GM19351 (cell line): ENCODE measurements around the gene CACNA1A.
"Not testable (repeated sequence)": the region's sequence is repeated elsewhere in the genome, so short reads cannot be mapped to it uniquely, and the experiment has no call there.

Source experiments
- ATAC-seq: cut with Tn5 transposase; IDR thresholded peaks from one replicate; pipeline ENCODE4 v1.9.1; 2021; ENCODE audit warnings: mild to moderate bottlenecking, moderate library complexity; ENCODE audit not compliant: unreplicated experiment

CACNA1A gene

DNA sequence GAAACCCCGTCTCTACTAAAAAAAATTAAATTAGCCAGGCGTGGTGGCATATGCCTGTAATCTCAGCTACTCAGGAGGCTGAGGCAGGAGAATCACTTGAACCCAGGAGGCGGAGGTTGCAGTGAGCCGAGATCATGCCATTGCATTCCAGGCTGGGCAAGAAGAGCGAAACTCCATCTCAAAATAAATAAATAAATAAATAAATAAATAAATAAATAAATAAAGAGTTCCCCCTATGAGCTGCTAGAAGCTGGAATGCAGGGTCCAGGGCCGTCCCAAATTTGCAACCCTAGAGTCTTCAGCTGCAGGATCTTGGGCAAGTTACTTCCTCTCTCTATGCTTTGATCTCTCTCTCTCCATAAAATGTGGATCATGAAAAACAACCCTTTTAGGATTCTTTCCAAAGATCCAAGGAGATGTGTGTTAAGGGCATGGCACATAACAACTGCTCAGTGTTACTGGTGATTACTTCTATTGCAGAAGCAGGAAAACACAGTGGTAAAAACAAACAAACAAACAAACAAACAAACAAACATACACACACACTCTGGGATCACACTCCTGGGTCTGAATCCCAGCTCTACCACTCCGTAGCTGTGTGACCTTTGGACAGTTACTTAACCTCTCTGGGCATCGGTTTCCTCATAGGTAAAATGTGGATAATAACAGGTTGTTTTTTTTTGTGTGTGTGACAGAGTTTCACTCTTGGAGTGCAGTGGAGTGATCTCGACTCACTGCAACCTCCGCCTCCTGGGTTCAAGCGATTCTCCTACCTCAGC is 78.8 kb downstream of the CACNA1A start:
- ATAC-seq: no peak

DNA sequence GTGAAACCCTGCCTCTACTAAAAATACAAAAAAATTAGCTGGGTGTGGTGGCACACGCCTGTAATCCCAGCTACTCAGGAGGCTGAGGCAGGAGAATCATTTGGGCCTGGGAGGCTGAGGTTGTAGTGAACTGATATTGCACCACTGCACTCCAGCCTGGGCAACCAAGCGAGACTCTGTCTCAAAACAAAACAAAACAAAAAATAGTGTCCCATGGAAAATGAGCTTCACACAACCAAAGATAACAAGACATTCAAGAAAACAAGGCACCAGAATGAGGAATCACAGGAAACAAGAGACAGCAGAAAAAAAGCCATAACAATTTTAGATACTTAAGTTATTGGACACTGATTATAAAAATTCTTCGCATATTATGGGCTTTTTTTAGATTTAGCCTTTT is 80.4 kb downstream of the CACNA1A start:
- ATAC-seq: not testable (repeated sequence)

DNA sequence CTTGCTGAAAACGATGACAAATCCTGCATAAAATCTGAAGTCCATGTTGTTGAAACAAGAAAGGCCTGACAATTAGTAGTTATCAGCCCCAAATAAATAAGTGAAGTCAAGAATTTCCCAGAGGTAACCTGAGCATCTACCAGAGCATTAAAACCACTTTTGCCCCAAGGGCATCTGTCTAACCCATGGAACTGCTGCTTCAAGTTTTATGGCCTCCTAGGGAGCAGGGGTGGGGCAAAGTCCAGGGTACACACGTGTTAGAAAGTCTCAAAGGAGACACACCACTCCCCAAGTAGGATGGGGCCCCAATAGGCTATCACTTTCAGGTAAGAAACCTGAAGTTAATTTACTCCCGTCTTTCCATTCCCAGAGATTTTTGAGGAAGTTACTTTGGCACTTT is 81.1 kb downstream of the CACNA1A start:
- ATAC-seq: no peak

DNA sequence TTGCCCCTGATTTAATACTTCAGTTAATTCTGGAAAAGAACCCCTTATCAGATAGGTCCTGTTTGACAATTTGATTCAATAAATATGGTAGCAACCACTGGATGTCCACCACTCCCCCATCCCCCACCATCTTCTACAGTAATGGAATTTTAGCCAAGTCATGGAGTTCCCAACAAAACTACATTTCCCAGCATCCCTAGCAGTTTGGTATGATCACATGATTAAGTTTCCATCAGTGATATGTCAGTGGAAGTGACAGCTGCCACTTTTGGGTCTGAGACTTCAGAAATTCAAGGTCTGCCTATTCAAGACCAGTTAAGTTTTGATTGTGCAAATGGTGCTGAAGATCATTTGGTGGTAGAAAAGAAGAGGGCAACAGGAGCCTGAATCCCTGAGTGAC is 85.5 kb downstream of the CACNA1A start:
- no peak for ATAC-seq

DNA sequence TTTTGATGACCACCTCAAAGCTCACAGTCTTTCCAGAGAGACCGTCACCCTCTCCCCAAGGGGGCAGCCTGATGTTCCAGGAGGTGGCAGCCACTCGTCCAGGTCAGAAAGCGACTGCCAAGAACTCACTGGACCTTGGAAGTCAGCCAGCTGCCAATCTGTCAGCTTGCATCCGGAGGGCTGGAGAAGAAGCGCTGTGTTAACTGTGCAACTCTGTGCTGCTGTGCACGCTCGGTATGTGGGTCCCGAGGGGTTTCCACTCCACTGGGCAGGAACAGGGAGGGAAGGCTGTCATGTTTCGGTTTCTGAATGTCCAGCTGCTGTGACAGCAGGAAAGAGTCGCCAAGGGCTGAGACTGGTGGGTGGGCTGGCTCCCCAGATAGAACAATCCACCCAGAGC is 89.2 kb downstream of the CACNA1A start:
- ATAC-seq: no peak

DNA sequence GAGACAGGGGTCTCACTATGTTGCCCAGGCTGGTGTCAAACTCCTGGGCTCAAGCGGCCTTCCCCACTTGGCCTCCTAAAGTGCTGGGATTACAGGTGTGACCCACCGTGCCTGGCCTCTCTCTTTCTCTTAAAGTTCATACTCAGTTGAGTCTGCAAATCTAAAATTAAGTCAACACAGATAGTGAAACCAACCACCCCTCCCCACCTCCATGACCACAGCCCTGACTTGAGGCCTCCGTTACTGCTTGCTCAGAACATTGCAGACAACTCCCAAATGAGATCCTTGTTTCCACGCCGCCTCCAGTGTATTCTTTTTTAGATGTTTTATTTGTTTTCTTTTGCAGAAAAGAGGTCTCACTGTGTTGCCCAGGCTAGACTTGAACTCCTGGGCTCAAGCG is 94.4 kb downstream of the CACNA1A start:
- no peak for ATAC-seq

DNA sequence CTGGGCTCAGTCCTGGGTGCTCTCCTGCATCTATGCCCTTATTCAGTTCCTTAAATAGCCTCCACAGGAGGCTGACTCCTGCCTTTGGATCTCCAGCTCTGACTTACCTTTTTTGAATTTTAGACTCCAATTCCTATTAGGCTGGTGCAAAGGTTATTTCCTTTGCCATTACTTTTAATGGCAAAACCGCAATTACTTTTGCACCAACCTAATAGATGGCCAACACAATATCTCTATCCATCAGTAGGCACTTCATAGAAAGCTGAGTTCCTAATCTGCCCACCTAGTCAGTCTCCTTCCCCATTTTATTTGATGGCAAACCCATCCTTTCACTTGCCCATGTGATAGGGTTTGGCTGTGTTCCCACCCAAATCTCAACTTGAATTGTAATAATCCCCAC is 95.3 kb downstream of the CACNA1A start:
- ATAC-seq: no peak

DNA sequence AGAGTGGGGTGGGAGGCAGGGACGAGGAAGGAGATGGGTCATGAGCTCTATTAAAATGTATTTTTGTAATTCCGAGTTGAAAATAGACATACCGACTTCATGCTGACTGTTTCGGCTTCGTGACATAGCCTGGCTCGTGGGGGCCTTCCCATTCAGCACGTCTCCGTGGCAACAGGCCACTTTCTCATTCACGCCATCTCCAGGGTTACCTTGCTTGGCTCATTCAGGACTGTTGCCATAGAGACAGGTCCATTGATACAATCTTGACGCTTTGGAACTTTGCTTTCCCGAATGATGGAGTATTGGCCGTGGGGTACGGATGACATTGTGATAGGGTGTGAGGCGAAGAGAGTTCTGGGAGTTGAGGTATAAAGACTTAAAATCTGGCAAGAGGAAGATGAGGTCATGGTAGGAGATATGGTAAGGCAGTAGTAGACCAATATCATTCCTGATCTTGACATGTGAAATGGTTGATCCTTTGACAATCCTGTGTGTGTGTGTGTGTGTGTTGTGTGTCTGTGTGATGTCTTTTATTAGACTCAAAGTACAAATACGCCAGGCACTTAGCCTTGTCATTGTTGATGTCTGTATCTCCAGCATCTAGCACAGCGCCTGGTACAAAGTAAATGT is 97.3 kb downstream of the CACNA1A start:
- no peak for ATAC-seq

DNA sequence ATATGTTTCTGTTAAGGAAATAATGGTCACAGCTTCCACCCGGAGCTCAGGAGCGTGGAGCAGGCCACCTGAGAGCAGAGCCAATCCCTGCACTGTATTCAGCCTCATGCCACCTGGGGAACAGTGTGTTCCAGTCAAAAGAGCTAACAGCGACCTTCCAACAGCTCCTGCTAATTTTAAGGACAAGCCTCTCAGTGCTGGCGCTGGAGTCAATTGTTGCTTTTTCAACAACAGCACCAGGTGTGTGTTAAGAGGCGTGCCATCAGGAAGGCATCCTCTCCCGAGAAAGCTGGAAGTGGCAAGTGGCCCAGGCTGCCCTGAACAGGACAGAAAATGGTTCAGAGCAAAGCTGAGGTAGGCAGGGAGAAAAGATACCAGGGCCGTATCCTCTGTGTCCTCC is 102.0 kb downstream of the CACNA1A start:
- no peak for ATAC-seq

DNA sequence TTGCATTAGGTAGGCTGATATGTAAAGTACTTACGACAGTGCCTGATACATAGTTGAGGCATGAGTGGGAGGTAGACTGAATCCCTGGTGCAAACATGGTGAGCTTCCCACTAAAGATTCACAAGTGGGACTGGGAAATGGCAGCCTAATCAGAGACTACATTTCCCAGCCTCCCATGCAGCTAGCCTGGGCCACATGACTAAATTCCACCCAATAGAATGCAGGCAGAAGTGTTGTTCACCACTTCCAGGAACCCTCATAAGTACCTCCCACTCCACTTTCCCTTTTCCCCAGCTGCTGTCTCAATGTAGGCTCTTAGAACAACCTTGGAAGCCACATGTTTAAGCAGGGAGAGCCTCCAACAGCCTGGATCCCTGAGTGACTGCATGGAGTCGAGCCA is 104.9 kb downstream of the CACNA1A start:
- no peak for ATAC-seq

DNA sequence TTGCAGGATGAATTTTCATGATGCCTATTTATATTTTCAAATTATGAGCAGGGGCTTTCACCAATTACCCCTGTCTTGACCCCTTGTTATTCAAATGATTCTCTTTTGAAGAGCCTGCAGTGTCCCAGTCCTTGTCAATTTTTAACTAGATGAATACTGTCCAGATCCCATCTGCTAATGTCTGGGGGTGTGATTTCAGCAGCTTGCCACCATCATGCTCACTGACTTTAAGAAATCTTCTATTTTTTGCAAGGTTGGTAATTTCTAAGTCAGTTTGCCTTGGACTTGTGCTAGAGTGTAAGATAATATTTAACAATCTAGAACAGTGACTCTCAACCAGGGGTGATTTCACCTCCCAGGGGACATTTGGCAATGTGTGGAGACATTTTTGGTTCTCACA is 106.0 kb downstream of the CACNA1A start:
- no peak for ATAC-seq

DNA sequence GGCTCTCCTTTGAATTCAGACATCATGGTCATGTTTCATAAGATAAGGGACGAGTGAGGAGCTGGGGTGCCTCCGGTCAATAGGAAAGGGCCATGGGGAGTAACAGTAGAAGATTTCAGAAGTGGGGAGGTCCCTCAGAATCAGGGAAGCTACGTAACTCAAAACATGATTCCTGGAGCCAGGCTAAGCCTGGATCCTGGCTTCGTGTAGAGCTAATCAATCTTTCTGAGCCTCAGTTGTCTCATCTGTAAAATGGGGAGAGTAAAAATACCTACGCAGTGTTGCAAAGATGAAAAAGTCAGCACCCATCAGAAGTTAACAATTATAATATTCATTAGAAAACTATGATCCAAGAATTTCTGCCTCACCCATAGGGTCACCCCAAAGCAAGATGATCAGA is 106.5 kb downstream of the CACNA1A start:
- ATAC-seq: no peak

DNA sequence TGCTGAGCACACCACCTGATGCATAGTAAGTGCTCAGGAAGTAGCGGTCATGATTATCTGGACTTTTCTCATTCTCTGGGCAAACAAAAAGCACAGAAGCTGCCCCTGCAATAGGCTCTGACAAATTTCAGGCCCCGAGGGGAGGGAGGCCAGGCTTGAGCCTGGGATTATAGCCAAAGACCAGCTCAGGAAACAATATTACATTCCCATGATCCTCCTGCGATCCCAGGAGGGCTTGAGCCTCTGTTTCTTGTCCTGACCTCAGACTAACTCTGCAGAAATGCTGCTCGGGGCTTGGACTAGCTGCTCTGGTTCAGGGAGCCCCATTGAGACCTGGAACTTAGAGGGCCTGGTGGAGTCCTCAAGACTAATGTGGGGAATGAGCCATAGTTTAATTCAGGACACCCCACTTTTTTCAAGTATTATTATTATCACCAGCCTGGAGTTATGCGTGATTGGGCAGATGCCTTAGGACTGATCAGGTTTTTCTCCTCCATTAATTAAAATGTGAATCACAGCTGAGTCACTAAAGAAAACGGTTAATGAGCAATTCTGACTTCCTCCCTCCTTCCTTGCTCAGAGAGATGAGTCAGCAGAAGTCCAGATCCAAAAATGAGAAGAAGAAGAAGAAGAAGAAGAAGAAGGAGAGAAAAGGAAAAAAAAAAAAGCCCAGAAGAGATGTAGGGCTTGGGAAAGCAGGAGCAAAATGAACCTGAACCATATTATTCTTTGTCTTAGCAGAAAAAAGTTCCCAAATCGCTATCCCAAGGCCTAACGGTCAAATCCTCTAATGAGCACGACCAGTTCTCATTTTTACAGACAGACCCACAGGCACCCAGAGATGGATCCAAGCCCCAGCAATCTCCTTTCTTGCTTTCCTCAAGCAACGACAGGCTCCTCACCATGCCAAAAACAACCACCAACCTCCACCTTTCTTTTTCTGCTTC is 107.2 kb downstream of the CACNA1A start:
- no peak for ATAC-seq

DNA sequence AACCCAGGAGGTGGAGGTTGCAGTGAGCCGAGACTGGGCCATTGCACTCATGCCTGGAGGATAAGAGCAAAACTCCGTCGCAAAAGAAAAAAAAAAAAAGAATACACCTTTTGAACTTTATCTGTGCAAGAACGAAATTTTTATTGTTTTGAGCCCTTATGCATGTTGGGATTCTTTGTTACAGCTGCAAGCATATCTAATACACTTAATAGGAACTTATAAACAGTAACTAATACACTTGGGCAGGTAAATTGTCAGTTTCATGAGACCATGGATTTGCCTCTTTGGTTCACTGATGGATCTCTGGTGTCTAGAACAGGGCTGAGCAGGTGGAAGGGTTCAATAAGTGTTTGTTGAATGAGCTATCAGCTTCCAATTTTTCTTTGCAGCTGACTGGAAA is 108.1 kb downstream of the CACNA1A start:
- ATAC-seq: no peak

DNA sequence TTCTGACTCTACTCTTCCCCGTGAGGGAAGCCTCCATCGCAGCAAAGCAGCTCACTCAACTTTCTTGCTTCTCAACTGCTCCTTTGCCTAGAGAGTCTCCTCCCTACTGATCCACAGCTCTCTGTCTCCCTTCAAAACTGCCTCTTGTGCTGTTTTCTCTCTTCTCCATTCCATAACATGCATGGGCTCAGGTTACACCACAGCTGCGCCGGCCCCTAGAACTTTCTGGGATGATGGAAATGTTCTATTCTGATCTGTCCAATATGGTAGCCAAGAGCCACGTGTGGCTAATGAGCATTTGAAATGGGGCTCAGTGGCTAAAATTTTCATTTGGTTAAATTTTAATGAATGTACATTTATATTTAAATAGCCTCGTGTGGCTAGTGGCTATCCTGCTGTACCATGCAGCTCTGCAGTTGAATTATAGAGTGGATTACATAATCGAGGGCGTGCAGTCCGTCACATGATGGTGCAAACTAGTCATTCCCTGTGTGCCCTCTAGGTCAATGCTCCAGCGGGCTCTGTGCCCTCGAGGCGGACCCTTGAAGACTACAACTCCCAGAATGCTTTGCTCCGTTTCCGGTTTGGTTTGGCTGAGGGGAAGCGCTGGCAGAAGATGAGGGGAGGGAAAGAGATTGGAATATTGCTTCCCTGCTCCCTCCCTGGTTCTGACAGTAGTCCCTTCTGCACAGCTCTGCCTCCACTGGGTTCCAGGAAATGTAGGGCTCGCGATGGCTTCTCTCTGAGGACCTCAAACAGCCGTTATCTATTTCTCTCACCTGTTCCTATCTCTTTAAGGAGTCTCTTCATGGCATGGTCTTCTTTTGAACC is 109.8 kb downstream of the CACNA1A start:
- no peak for ATAC-seq

DNA sequence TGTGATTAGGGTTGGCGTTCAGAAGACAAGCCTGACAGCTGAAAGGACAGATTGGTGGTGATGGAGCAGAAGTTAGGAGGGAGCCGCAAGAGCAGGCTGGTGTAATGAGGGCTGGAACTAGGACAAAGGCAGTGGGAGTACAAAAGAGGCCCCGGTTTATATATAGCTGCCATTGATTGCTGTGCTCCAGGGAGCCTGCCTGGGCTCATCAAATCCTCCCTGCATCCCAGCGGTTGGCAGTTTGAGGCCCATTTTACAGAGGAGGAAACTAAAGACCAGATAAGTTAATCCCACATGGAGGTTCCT is 123.7 kb downstream of the CACNA1A start:
- no peak for ATAC-seq

DNA sequence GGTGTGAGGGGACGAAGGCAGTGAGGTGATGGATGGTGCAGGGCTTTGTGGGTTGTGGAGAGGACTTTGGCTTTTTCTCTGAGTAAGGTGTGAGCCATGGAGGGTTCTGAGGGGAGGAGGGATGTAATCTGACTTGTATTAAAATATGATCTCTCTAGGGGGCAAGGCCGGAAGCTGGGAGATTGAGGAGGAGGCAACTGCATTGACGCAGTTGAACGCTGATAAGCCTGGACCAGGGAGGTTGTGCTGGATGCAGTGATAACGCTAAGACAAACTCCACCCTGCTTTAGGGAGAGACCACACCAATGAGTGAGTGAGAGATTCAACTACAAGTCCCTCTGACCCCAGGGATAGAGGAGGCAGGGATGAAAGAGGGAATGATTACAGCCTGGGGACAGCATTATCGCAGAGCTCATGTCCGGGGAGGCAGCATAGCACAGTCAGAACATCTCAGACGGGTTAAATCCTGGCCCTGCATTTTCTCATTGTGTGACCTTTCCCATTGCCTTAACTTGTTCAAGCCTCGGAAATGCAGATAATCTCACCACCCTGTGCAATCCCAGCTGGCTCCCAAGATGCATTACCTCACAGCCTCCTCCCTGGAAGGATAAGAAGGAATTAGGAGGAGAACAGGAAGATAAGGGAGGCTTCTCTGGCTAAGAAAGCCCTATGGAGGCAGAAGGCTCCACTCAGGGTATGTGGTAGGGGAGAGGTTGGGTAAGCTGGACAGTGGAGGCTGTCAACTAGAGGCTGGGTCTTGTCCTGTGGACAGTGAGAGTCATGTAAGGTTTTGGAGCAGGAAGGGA is 124.2 kb downstream of the CACNA1A start:
- ATAC-seq: no peak

DNA sequence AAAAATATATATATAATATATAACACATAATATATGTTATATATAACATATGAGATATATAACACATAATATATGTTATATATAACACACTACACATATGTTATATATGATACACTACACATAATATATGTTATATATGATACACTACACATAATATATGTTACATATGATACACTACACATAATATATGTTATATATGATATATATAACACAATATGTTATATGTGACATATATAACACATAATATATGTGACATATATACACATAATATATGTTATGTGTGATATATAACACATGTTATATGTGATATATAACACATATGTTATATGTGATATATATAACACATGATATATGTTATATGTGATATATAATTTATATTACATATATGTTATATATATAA is 129.7 kb downstream of the CACNA1A start:
- no peak for ATAC-seq

DNA sequence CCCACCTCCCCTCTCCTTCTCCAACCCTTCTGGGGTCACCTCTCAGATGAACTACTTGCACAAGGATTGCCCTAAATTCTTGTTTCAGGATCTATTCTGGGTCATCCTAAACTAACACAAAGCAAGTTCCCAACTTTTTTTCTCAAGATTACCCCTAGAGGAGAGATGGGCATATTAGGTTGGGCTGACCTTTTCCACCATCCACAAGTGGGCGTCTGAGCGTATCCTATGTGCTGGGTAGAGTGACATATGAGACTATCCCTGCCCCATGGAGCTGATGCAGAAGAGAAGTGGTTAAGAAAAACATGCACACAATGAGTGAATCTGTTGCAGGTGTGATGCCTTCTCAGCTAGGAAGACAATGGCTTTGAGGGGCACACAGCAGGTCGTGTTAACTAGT is 132.7 kb downstream of the CACNA1A start:
- no peak for ATAC-seq

DNA sequence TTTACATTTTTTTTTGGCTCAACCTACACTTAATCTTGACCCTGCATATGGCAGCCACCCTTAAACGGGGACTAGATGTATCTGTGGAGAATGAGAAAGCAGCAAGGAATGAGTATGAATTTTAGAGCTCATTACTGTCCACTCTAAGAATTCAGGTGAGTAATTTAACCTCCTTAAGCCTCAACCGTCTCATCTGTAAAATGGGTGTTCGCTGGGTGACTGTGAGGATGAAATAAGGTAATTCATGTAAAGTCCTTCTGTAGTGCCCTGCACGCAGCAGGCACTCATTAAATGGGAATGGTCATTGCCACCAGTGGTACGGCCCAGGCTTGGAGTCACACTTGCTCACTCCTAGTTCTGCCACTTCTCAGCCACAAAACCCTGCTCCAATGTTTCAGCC is 135.3 kb downstream of the CACNA1A start:
- no peak for ATAC-seq
